ENCODE measurements around the gene CRYBB2.
"Not testable (repeated sequence)": the region's sequence is repeated elsewhere in the genome, so short reads cannot be mapped to it uniquely, and the experiment has no call there.

CRYBB2 gene

DNA sequence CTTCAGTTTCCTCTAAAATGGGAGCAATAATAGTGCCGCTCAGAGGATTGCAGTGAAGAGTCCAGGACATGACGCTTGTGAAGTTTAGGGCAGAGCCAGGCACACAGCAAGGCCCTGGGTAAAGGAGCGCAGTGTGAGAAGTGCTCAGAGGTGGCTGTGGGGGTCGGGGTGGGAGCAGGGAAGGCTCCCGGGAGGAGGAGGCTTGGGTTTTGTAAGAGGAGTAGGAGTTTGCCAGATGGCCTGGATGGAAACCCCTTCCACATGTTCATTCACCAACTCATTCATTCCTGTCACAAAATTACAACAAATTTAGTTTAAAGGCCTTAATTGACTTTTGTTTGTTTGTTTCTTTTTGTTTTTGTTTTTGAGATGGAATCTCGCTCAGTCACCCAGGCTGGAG is 17.0 kb downstream of the CRYBB2 start:
- DNase-seq: no peak

DNA sequence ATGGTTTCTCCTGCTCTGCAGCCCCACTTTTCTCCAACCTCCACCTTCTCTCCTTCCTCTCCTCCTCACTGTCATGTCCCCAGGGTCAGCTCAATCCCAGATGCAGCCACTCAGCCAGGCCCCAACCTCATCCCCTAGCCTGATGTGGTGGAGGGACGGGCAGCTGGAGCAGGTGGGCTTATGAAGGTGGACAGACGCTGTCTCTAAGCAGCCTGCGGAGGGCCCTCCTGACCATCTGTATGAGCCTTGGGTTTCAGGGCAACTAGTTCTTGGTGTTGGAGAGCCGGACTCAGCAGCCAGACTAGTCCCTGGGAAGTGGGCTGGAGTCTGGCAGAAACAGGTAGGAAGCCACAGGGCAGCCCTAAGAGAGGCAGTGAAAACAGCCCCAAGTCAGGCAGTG is 18.1 kb downstream of the CRYBB2 start:
- no peak for DNase-seq

DNA sequence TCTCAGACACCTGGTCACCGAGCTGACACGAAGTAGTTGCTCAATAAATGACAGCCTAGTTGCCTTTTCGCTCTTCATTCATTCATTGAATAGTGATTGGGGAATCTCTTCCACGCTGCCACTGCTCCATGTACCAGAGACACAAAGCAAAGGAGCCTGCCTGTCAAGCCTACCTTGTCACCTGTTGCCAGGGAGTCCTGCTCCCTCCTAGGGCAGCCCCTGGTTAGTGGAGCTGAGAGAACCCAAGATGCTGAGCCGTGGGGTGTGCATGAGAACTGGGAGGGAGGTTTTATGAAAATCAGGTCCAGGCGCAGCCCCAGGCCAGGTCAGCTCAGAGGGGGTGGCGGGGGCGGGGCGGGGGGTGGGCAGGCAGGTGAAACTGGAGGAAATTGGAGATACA is 18.6 kb downstream of the CRYBB2 start:
- not testable (repeated sequence) for DNase-seq

DNA sequence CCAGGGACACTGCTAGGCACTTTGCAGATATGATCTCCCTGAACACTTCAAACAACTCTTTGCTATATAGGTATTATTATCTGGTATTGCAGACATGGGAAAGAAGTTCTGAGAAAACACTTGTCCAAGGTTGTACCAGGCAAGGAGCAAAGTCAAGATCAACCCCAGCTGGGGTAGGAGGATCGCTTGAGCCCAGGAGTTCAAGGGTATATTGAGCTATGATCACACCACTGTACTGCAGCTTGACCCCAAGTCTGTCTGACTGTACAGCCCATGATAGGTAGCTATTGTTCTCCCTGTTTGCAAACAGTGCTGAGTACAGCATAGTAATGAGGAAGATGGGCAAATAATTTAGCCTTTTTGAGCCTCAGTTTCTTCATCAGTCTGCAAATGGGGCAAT is 35.7 kb downstream of the CRYBB2 start:
- not testable (repeated sequence) for DNase-seq

DNA sequence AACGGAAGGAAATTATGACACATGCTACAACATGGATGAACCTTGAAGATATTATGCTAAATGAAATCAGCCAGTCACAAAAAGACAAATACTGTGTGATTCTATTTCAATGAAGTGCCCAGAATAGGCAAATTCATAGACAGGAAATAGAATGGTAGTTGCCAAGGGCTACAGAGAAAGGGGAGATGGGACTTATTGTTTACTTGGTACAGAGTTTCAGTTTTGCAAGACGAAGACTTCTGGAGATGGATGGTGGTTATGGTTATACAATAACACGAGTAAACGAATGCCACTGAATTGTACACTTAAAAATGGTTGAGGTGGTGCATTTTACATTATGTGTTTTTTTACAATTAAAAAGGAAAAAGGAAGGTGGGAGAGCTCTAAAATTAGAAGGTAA is 48.1 kb downstream of the CRYBB2 start:
- not testable (repeated sequence) for DNase-seq

DNA sequence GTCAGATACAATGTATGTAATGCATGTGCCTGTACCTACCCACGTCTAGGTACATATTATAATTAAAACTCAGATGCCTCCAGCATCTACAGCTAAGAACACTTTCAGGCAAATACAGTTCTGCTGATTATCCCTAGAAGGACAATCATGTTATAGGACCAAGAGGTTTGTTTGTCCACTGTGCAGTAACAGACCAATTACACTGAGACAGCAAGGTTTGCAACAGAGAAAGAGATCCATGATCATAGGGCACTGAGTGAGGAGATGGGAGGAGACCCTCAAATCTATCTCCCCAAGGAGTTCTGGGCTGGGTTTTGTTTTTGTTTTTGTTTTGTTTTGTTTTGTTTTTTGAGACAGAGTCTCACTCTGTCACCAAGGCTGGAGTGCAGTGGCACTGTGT is 49.5 kb downstream of the CRYBB2 start:
- not testable (repeated sequence) for DNase-seq

DNA sequence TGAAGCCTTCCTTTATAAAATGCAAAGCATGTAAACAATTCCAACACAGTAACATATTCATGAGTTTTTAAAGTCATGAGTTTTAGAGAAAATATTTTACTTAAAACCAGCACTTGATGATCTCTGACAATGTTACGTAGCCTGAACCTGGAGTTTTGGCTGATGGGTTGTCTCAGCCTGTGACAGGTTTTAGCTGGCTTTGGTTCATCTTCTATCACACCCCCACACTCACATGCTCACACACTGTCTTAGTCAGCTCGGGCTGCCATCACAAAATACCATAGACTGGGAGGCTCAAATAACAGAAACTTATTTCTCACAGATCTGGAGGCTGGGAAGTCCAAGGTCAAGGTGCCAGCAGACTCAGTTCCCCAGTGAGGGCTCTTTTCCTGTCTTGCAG is 50.6 kb downstream of the CRYBB2 start:
- not testable (repeated sequence) for DNase-seq

DNA sequence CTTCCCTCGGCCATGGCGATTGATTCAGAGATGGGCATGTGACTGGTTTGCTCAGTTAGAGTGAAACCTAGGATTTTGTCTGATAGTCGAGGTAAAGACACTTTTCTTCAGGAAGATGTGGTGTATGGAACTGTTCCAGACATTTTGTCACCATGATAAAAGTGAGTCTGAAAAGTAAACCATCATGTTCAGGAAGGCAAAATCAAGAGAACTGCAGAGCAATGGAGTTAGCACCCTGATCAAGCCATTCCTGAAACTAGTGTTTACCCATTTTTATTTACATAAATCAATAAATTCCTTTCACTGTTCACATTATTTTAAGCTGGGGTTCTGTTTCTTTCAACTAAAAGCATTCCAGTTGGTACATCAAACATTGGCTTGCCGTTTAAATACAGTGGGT is 53.8 kb downstream of the CRYBB2 start:
- not testable (repeated sequence) for DNase-seq

DNA sequence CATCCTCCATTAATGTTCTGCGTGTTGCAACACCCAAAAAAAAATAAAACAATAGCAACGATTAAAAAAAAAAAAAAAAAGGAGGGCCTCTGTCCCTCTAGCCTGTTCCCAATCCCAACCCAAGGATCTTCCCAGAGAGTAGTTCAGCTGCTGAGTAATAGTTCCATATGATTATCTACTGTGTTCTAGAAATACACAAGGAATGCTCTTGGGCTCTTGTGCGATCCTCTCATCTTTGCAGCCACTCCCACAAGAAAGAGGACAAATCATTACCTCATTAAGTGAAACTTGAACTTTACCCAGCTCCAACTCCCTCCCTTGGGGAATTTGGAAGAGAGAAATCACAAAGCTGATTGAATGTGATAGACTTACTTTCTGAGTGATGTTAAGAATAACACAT is 54.5 kb downstream of the CRYBB2 start:
- not testable (repeated sequence) for DNase-seq

DNA sequence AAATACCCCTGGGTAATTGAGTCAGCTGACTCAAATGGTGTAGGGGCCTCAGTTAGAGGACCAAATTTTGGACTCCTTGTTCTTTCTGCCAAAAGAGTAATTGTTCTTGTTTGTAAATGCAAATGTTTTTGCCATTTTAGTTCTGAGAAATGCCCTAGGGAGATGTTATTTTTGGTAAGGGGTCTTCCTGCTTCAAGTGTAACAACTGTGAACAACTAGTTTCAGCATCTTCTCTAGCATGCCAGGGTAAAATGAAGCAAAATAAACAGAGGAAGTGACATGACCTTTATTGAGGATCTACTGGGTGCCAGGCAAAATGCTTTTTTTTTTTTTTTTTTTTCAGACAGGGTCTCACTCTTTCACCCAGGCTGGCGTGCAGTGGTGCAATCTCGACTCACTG is 60.7 kb downstream of the CRYBB2 start:
- not testable (repeated sequence) for DNase-seq

All from CD4-positive, alpha-beta T cell treated with Interleukin-21 for 1 hour (primary cell).